GM21825 (cell line): ENCODE measurements around the gene ODAM.
"Not testable (repeated sequence)": the region's sequence is repeated elsewhere in the genome, so short reads cannot be mapped to it uniquely, and the experiment has no call there.

Experiments used
- ATAC-seq: cut with Tn5 transposase; IDR thresholded peaks from one replicate; pipeline ENCODE4 v1.9.1; 2021; ENCODE audit warnings: mild to moderate bottlenecking, moderate library complexity; ENCODE audit not compliant: unreplicated experiment

ODAM gene

GRCh38 chr4:70221389-70221788 is 25.9 kb downstream of the ODAM start:
- not testable (repeated sequence) for ATAC-seq

GRCh38 chr4:70221818-70222217 is 26.3 kb downstream of the ODAM start:
- ATAC-seq: not testable (repeated sequence)

GRCh38 chr4:70225824-70226223 is 30.3 kb downstream of the ODAM start, which contains the start of gene FDCSP:
FDCSP (plus strand) TSS chr4:70226124; CDS start chr4:70231195, 5,071 bp downstream.
- ATAC-seq: no peak

GRCh38 chr4:70236125-70236524 is 40.6 kb downstream of the ODAM start:
- no peak for ATAC-seq

DNA sequence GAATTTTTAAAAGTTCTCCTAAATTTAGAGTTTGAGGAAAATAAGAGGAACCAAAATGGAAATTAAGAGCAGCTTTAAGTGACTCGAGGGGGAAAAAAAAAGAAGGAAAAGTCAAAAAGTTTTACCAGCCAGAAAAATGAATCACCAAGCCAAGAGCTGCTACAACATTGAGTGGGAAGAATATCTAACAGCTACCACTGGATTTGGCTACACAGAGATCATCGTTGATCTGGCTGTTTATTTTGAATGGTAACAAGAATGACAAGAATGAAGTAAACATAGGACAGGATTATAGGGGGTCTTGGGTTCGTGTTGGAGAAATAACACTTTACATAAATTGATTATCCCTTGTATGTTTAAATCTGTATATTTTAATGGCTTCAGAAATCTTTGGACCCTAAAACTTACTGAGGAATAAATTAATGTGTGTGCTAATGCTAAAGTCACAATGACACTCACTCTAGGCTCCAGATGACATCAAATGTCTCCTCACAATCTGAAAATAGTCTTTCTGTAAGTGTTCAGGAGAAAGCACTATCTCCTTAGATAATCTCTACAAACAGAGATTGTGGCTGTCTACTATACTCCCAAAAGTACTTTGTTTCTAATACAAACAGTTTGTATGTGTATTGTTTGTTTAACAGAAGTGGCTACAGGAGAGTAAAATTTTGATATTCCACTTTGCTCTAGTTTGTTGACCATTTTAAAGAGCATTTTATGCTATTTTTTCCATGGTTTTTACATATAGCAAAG is 43.8 kb downstream of the ODAM start:
- no peak for ATAC-seq

DNA sequence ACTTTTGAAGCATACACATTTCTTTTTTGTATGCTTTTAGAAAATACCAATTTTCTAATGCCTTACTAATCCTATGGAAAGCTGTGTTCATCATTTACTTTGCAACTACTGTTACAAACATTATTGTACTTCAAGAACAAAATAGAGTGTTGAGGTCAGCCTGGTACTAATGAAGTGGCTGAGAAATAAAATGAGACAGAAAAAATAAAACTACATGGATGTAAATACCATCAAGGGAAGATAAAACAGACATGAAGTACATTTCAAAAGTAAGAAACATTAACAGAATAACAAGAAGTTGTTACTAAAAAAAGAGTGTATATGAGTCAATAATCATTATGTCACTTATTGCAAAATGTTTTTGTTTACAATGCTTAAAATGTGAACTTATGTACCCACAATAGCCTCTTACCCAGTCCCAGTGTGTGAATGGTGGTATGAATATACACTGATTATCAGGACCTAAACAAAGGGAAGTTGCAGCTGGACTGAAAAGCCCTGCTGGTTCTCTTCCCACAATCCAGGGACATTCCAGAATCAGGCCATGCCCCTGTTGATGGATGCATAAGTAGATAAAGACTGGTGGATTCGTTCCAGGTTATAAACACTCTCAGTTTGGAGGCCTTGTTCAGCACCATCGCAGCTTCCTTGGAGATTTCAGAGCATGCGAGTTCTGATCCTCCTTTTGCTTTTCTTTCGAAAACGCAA is 44.5 kb downstream of the ODAM start:
- ATAC-seq: no peak

GRCh38 chr4:70242297-70242696 is 46.8 kb downstream of the ODAM start, which contains the start of gene CSN3:
CSN3 (plus strand) TSS chr4:70242597; CDS start chr4:70244820, 2,223 bp downstream.
- ATAC-seq: not testable (repeated sequence)

- ATAC-seq: no peak
These were observed 47.6 kb downstream of the ODAM start for GRCh38 chr4:70243091-70243490.

- ATAC-seq: no peak
These were observed 55.9 kb downstream of the ODAM start for GRCh38 chr4:70251250-70251944.

GRCh38 chr4:70251945-70252277 is 56.4 kb downstream of the ODAM start:
- ATAC-seq: no peak
